ENCODE measurements around the gene ARIH1.
"Not testable (repeated sequence)": the region's sequence is repeated elsewhere in the genome, so short reads cannot be mapped to it uniquely, and the experiment has no call there.

Gene ARIH1

DNA sequence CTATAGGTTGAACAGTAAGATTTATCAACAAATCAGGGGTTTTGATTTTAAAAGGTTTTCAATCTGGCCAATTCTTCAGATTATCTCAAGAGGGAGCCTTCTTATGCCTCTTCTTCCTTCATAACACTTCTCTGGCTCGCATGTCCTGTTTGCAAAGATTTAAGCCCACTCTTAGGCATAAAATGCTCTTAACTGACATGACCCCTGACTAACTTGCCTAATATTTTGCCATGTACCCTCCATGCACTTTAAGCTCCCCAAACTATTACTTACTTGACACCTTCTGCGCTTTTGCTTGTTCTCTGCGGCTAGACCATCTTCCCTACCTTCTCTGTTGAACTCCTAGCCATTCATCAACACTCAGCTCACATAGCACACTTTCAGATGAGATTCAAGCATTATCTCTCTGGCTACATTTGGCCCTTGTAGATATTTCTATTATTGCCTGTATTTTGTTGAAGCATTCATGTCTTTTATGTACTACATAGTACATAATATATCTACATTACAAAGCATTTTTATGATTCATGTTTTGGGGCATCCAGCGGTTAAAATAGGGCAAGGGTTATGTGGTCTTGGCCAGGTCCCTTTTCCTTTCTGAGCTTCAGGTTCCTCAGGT is 1.0 kb upstream of the ARIH1 start:
- Histone ChIP-seq H3K9ac (ENCODE audit: low read length) (peak overlapping the region; percentile 100), H3K4me1 (ENCODE audit: control insufficient read depth, insufficient read depth, low read length) (peaks cover 25% of the 10 kb centered on the region), H3K27me3 (ENCODE audit: control insufficient read depth, insufficient read depth, low read length) (no peaks in the 10 kb centered on the region), H3K36me3 (ENCODE audit: control insufficient read depth, insufficient read depth, low read length) (peaks cover 3% of the 10 kb centered on the region), H3K4me3 (ENCODE audit: low read length) (peak overlapping the region; percentile 99), H3K27ac (ENCODE audit: low read depth, low read length) (peak overlapping the region; percentile 100)

DNA sequence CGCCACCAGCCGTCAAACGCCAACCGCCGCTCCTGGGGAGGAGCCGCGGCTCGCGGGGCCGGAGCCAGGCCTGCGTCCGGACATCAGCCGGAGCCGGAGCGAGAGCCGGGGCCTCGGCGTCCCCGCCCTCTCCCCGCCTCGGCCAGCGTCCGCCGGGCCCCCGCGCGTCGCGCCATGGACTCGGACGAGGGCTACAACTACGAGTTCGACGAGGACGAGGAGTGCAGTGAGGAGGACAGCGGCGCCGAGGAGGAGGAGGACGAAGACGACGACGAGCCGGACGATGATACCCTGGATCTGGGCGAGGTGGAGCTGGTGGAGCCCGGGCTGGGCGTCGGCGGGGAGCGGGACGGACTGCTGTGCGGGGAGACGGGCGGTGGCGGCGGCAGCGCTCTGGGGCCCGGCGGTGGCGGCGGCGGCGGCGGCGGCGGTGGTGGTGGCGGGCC is 359 bp downstream of the ARIH1 start:
- Histone ChIP-seq H3K27me3 (ENCODE audit: control insufficient read depth, insufficient read depth, low read length) (no peaks in the 10 kb centered on the region), H3K36me3 (ENCODE audit: control insufficient read depth, insufficient read depth, low read length) (peaks cover 8% of the 10 kb centered on the region), H3K27ac (ENCODE audit: low read depth, low read length) (peak overlapping the region; percentile 100), H3K9ac (ENCODE audit: low read length) (peak overlapping the region; percentile 98), H3K4me3 (ENCODE audit: low read length) (peak overlapping the region; percentile 99), H3K4me1 (ENCODE audit: control insufficient read depth, insufficient read depth, low read length) (peaks cover 30% of the 10 kb centered on the region)

DNA sequence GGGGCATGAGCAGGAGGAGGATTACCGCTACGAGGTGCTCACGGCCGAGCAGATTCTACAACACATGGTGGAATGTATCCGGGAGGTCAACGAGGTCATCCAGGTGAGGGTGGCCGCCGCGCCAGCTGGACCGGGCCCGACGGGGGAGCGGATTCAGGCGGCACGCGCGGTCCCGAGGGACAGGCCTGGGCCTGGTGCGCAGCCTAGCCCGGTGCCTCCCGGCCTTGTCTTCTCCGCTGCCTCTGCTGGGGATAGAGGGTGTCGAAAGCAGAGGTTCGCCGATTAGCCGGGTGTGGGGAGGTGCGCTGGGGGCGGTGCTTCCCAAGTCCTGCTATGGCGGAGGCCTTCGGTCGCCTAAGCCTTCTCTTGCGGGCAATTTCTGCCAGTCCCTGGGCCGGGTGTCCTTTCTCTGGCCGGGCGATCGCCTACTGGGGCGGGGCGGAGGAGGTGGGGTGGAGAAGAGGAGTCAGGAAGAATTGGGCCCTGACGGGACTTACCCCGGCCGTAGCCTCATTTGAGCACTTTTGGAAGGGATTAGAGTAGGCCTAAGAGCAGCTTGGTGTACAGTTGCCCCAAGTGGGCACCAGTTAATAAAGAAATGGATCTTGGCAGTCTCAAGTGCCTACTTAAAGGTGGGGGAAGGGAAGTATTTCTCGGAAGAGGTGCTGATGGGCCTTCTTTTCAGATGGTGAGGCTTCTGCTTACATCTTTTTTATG is 940 bp downstream of the ARIH1 start:
- Histone ChIP-seq H3K36me3 (ENCODE audit: control insufficient read depth, insufficient read depth, low read length) (peaks cover 8% of the 10 kb centered on the region), H3K4me1 (ENCODE audit: control insufficient read depth, insufficient read depth, low read length) (peaks cover 30% of the 10 kb centered on the region), H3K4me3 (ENCODE audit: low read length) (peak overlapping the region; percentile 99), H3K27me3 (ENCODE audit: control insufficient read depth, insufficient read depth, low read length) (no peaks in the 10 kb centered on the region), H3K27ac (ENCODE audit: low read depth, low read length) (peak overlapping the region; percentile 100), H3K9ac (ENCODE audit: low read length) (peak overlapping the region; percentile 98)

DNA sequence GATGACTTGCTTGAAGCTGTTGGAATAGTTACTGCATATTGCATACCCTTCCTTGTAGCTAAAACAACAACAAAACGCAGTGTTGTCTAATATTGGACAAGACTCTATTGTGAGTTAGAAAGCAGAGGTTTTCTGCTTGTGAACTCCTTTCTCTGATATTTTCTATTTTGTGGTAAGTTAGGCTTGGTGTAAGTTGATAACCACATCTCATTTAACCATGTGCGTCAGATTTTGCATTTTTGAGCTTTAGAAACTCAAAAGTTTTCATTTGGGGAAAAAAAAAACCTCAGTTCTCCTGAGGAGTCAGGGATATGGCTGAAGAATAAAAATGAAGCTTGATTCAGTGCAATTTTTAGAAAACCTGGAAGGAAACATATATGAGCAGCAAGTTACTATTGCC is 1.5 kb downstream of the ARIH1 start:
- no peaks in the 10 kb centered on the region for H3K27me3 ChIP-seq (ENCODE audit: control insufficient read depth, insufficient read depth, low read length)
- peak overlapping the region; percentile 100 for H3K27ac ChIP-seq (ENCODE audit: low read depth, low read length)
- H3K36me3 ChIP-seq (ENCODE audit: control insufficient read depth, insufficient read depth, low read length): peaks cover 8% of the 10 kb centered on the region
- peak overlapping the region; percentile 99 for H3K4me3 ChIP-seq (ENCODE audit: low read length)
- peak overlapping the region; percentile 98 for H3K9ac ChIP-seq (ENCODE audit: low read length)
- peaks cover 30% of the 10 kb centered on the region for H3K4me1 ChIP-seq (ENCODE audit: control insufficient read depth, insufficient read depth, low read length)

DNA sequence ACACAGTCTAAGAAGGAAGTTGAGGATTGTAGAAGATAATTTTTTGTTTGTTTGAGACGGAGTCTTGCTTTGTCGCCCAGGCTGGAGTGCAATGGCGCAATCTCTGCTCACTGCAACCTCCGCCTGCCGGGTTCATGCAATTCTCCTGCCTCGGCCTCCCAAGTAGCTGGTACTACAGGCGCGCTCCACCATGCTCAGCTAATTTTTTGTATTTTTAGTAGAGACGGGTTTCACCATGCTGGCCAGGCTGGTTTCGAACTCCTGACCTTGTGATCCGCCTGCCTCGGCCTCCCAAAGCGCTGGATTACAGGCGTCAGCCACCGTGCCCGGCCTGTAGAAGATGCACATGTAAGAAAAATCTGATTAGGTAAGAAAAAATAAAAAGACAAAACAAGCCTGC is 2.2 kb downstream of the ARIH1 start:
- H3K27me3 ChIP-seq (ENCODE audit: control insufficient read depth, insufficient read depth, low read length); H3K9ac ChIP-seq (ENCODE audit: low read length); H3K27ac ChIP-seq (ENCODE audit: low read depth, low read length); H3K36me3 ChIP-seq (ENCODE audit: control insufficient read depth, insufficient read depth, low read length): not testable (repeated sequence)
- H3K4me1 ChIP-seq (ENCODE audit: control insufficient read depth, insufficient read depth, low read length): peaks cover 30% of the 10 kb centered on the region
- peak overlapping the region; percentile 99 for H3K4me3 ChIP-seq (ENCODE audit: low read length)

DNA sequence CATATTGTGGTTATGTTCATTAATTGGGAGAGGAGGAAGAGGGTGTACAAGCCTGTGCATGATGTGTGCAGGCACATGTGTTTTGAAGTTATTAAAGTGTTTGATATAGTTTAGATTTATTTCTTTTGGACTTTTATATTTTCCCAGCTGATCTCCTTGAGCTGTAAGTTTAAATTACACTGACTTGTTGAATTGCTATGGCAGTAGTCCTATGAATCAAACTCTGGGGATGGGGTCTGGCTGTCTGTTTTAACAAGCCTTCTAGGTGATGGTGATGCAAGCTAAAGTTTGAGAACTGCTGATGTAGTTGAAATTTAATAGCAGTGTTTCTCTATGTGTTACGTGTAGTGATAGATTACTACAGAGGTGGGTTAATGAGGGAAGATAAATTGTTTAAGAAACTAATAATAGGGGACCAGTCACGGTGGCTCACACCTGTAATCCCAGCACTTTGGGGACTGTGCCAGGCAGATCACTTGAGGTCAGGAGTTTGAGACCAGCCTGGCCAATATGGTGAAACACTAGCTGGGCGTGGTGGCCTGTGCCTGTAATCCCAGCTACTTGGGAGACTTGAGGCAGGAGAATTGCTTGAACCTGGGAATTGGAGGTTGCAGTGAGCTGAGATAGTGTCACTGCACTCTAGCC is 7.0 kb downstream of the ARIH1 start:
- no peak overlapping the region for H3K4me3 ChIP-seq (ENCODE audit: low read length)
- H3K36me3 ChIP-seq (ENCODE audit: control insufficient read depth, insufficient read depth, low read length): peaks cover 5% of the 10 kb centered on the region
- H3K27me3 ChIP-seq (ENCODE audit: control insufficient read depth, insufficient read depth, low read length): no peaks in the 10 kb centered on the region
- H3K27ac ChIP-seq (ENCODE audit: low read depth, low read length): no peak overlapping the region
- H3K4me1 ChIP-seq (ENCODE audit: control insufficient read depth, insufficient read depth, low read length): peaks cover 16% of the 10 kb centered on the region
- no peak overlapping the region for H3K9ac ChIP-seq (ENCODE audit: low read length)

DNA sequence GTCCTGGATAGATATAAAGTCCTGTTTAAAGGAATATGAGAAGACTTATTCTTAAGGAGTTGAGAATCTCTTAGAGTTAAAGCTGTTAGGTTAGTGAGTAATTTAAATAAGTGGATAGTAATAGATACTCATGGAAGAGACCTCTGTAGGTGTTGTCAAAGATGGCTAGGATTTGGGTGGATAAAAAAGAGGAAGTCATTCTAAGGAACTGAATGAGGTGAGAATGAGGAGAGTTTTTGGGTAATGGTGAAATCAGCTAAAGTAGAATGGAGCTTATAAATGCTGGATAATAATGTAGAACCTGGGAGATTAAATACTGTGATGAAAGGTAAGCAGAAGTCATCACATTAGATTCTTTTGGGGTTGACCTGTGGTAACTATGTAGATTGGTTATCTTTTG is 8.1 kb downstream of the ARIH1 start:
- no peak overlapping the region for H3K27ac ChIP-seq (ENCODE audit: low read depth, low read length)
- H3K36me3 ChIP-seq (ENCODE audit: control insufficient read depth, insufficient read depth, low read length): peaks cover 5% of the 10 kb centered on the region
- H3K4me3 ChIP-seq (ENCODE audit: low read length): no peak overlapping the region
- H3K27me3 ChIP-seq (ENCODE audit: control insufficient read depth, insufficient read depth, low read length): no peaks in the 10 kb centered on the region
- H3K4me1 ChIP-seq (ENCODE audit: control insufficient read depth, insufficient read depth, low read length): peaks cover 7% of the 10 kb centered on the region
- no peak overlapping the region for H3K9ac ChIP-seq (ENCODE audit: low read length)

DNA sequence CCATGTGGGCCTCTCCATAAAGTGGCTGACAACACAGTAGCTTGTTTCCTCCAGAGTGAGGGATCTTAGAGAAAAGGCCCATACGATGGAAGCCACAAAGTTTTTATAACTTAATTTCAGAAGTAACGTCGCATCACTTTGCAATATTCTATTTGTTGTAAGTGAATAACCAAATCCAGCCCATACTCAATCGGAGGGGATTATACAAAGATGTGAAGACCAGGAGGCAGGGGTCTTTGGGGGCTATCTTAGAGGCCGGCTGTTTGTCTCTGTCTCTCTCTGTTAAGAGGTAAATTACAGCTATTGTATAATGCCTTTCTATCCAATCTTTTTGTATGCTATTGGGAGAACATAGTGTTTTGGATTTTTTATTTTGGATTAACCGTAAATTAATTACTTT is 9.1 kb downstream of the ARIH1 start:
- no peak overlapping the region for H3K9ac ChIP-seq (ENCODE audit: low read length)
- H3K36me3 ChIP-seq (ENCODE audit: control insufficient read depth, insufficient read depth, low read length): peaks cover 5% of the 10 kb centered on the region
- no peak overlapping the region for H3K4me3 ChIP-seq (ENCODE audit: low read length)
- no peaks in the 10 kb centered on the region for H3K27me3 ChIP-seq (ENCODE audit: control insufficient read depth, insufficient read depth, low read length)
- no peak overlapping the region for H3K27ac ChIP-seq (ENCODE audit: low read depth, low read length)
- peaks cover 4% of the 10 kb centered on the region for H3K4me1 ChIP-seq (ENCODE audit: control insufficient read depth, insufficient read depth, low read length)

DNA sequence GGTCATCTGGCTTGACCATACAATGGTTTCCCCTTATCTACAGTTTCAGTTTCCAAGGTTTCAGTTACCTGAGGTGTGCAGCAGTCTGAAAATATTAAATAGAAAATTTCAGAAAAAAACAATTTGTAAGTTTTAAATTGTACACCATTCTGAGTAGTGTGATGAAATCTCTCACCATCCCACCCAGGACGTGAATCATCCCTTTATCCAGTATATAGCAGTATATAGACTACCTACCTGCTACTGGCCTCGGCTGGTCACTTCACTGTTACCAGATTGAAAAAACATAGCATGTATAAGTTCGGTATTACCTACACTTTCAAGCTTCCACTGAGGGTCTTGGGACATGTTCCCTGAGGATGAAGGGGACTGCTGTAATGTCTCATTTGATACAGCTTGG is 12.0 kb downstream of the ARIH1 start:
- no peaks in the 10 kb centered on the region for H3K27me3 ChIP-seq (ENCODE audit: control insufficient read depth, insufficient read depth, low read length)
- no peaks in the 10 kb centered on the region for H3K36me3 ChIP-seq (ENCODE audit: control insufficient read depth, insufficient read depth, low read length)
- no peak overlapping the region for H3K9ac ChIP-seq (ENCODE audit: low read length)
- H3K4me3 ChIP-seq (ENCODE audit: low read length): no peak overlapping the region
- H3K4me1 ChIP-seq (ENCODE audit: control insufficient read depth, insufficient read depth, low read length): no peaks in the 10 kb centered on the region
- H3K27ac ChIP-seq (ENCODE audit: low read depth, low read length): no peak overlapping the region

DNA sequence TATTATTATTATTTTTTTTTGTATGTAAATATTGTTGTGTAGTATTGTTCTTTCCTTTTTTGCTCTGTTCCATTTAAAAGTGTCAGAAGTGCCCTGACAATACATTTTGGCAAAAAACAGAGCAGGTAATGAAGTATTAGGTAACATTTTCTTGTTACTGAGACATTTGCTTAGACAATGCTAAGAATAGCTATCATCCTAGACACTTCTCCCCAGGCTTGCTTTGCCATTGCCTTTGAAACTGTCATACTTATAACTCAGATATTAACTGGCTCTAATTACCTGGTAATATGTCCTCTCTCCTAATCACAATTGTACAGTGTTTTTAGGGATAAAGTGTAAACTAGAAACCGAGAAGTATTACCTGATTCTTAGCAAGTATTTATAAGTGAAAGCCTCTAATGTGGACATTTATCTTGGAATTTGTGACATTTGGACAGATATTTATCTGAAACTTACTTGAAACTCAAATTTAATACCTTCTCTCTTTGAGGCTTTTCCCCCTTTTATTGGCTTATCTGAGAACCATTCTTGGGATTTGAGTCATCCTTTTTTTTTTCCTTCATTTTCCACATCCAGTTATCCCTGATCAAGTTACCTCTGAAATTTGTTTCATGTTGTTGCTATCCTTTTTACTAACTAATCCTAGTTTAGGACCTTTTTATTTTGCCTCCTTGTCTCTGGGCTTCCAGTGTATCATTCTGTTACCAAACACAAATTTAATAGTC is 13.1 kb downstream of the ARIH1 start:
- Histone ChIP-seq H3K27ac (ENCODE audit: low read depth, low read length) (no peak overlapping the region), H3K9ac (ENCODE audit: low read length) (no peak overlapping the region), H3K4me1 (ENCODE audit: control insufficient read depth, insufficient read depth, low read length) (no peaks in the 10 kb centered on the region), H3K4me3 (ENCODE audit: low read length) (no peak overlapping the region), H3K27me3 (ENCODE audit: control insufficient read depth, insufficient read depth, low read length) (no peaks in the 10 kb centered on the region), H3K36me3 (ENCODE audit: control insufficient read depth, insufficient read depth, low read length) (no peaks in the 10 kb centered on the region)

DNA sequence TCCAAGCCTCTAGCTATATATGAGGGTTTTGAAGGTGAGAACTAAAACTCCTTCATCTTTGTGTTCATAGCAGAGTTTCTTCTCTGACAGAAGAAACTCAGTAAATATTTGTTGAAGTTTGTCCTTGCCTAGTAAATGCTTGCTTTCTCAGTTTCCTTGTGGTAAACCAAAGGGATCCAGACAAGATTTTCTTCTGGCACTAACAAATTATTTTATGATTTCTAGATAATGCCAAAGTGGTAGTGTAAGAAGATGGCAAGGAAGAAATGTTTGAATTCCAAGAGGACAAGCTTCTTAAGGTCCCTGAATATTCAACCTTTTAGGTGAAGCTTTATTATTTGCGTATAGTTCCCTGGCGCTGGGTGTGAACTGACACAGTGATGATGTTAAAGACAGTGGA is 14.4 kb downstream of the ARIH1 start:
- Histone ChIP-seq H3K27ac (ENCODE audit: low read depth, low read length) (no peak overlapping the region), H3K4me3 (ENCODE audit: low read length) (no peak overlapping the region), H3K27me3 (ENCODE audit: control insufficient read depth, insufficient read depth, low read length) (no peaks in the 10 kb centered on the region), H3K9ac (ENCODE audit: low read length) (no peak overlapping the region), H3K36me3 (ENCODE audit: control insufficient read depth, insufficient read depth, low read length) (no peaks in the 10 kb centered on the region), H3K4me1 (ENCODE audit: control insufficient read depth, insufficient read depth, low read length) (no peaks in the 10 kb centered on the region)

DNA sequence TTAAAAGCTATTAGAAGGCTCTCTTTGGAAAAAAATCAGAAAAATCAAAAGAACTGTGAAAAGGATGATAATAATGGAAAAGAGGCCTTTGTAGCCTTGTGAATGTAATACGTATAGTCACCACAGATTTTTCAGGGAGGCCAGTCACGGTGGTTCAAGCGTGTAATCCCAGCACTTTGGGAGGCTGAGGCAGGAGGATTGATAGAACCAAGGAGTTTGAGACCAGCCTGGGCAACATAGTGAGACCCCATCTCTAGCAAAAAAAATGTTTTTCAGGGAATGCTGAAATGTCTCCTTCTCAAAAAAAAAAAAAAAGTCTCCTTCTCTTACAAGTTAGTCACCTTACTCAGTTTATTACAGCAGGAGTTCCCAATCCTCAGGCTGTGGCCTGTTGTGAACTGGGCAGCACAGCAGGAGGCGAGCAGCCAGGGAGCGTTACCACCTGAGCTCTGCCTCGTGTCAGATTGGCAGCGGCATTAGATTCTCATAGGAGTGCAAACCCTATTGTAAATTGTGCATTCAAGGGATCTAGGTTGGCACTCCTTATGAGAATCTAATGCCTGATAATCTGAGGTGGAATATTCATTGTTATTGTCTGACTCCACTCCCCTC is 15.9 kb downstream of the ARIH1 start:
- Histone ChIP-seq H3K4me1 (ENCODE audit: control insufficient read depth, insufficient read depth, low read length) (no peaks in the 10 kb centered on the region), H3K27ac (ENCODE audit: low read depth, low read length) (no peak overlapping the region)

More for the DNA sequence above, 15.9 kb downstream of the ARIH1 start:
- H3K4me3 ChIP-seq (ENCODE audit: low read length): no peak overlapping the region
- H3K27me3 ChIP-seq (ENCODE audit: control insufficient read depth, insufficient read depth, low read length): no peaks in the 10 kb centered on the region
- no peaks in the 10 kb centered on the region for H3K36me3 ChIP-seq (ENCODE audit: control insufficient read depth, insufficient read depth, low read length)
- no peak overlapping the region for H3K9ac ChIP-seq (ENCODE audit: low read length)
